Muscle layer of duodenum (tissue), 2 donors: ENCODE data around the gene B4GALT6.

Source experiments
- H3K27ac ChIP-seq: one replicate; pipeline ENCODE4 v1.7.0; 2013; ENCODE audit warnings: mild to moderate bottlenecking, low read length
- H3K27me3 ChIP-seq: one replicate; pipeline ENCODE4 v1.7.0; 2013; ENCODE audit warnings: low read depth, mild to moderate bottlenecking, control low read depth, low read length
- H3K36me3 ChIP-seq, 2 donors: one replicate each; pipeline ENCODE4 v1.7.0; 2013; ENCODE audit warnings: low read length in 2 of 2, control low read depth in 1 of 2, mild to moderate bottlenecking in 1 of 2; ENCODE audit not compliant: insufficient read depth in 2 of 2, control insufficient read depth in 1 of 2
- H3K4me1 ChIP-seq, 2 donors: one replicate each; pipeline ENCODE4 v1.7.0; 2013; ENCODE audit warnings: low read length in 2 of 2, mild to moderate bottlenecking in 2 of 2, control low read depth in 1 of 2, moderate library complexity in 1 of 2; ENCODE audit not compliant: insufficient read depth in 2 of 2, control insufficient read depth in 1 of 2
- H3K4me3 ChIP-seq, 2 donors: one replicate each; pipeline ENCODE4 v1.7.0; 2013; ENCODE audit warnings: low read length in 2 of 2, low read depth in 1 of 2, mild to moderate bottlenecking in 1 of 2
- H3K9me3 ChIP-seq, 2 donors: one replicate each; pipeline ENCODE4 v1.7.0; 2013; ENCODE audit warnings: low read length in 2 of 2, control low read depth in 1 of 2, mild to moderate bottlenecking in 1 of 2; ENCODE audit not compliant: control insufficient read depth in 1 of 2
- donor health status: healthy.

B4GALT6 gene

GRCh38 chr18:31677592-31677991 is 6.8 kb downstream of the B4GALT6 start:
- no peak overlapping the region for H3K27ac ChIP-seq
- no peak overlapping the region for H3K4me3 ChIP-seq
- peaks cover 0 to 17% of the 10 kb centered on the region in 2 donors for H3K4me1 ChIP-seq
- no peaks in the 10 kb centered on the region for H3K27me3 ChIP-seq
- H3K36me3 ChIP-seq = no peaks in the 10 kb centered on the region
- no peaks in the 10 kb centered on the region for H3K9me3 ChIP-seq

- Histone ChIP-seq H3K27ac (no peak overlapping the region), H3K9me3 (no peaks in the 10 kb centered on the region), H3K4me1 (peaks cover 0 to 17% of the 10 kb centered on the region in 2 donors), H3K36me3 (no peaks in the 10 kb centered on the region), H3K27me3 (no peaks in the 10 kb centered on the region), H3K4me3 (no peak overlapping the region)
Observed at GRCh38 chr18:31675404-31675803, 9.0 kb downstream of the B4GALT6 start.

DNA sequence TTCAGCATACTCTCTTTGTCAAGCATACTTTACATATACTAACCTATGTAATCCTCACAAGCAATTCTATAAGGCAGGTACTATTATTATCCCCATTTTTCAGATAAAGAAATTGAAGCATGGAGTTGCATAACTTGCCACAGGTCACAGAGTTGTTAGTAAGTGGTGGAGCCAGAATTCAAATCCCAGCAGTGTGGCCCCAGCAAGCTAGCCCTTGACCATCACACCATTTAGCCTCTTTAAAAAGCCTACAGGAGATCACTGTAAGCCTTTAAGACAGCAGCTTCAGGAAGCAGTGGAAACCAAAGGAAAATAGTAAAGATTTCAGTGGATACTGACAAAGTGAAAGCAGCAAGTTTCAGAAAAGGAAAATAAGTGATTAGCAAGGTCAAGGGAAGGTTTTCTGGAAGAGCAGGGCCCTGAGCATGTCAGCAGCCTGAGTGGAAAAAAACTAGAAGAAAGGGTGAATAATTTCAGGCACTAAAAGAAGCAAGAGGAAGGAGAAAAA is 11.7 kb downstream of the B4GALT6 start:
- Histone ChIP-seq H3K27me3 (no peaks in the 10 kb centered on the region), H3K9me3 (no peaks in the 10 kb centered on the region), H3K36me3 (no peaks in the 10 kb centered on the region), H3K4me1 (no peaks in the 10 kb centered on the region), H3K4me3 (no peak overlapping the region), H3K27ac (no peak overlapping the region)

- no peaks in the 10 kb centered on the region for H3K36me3 ChIP-seq
- no peaks in the 10 kb centered on the region for H3K4me1 ChIP-seq
- no peaks in the 10 kb centered on the region for H3K27me3 ChIP-seq
- no peak overlapping the region for H3K27ac ChIP-seq
- H3K4me3 ChIP-seq = no peak overlapping the region
- H3K9me3 ChIP-seq = no peaks in the 10 kb centered on the region
Observed at GRCh38 chr18:31671951-31672350, 12.4 kb downstream of the B4GALT6 start.

DNA sequence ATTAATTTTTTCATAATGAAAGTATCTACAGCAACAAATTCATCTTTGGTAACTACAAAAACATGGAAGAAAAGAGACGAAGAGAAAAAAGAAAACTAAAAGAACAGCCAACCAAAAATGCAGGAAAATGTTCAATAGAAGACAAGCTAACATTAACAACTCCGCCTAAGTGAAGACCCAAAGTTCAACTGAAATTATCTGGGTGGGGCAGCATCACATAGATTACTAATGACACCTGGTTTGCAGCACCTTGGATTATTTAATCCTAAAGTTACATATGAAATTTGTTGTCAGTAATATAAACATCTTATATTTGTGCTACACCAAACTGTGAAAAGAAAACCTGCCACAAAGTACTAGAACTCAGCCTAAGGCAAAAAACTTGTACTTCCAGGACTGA is 14.8 kb downstream of the B4GALT6 start:
- Histone ChIP-seq H3K27me3 (no peaks in the 10 kb centered on the region), H3K4me3 (no peak overlapping the region), H3K36me3 (no peaks in the 10 kb centered on the region), H3K9me3 (no peaks in the 10 kb centered on the region), H3K27ac (no peak overlapping the region), H3K4me1 (no peaks in the 10 kb centered on the region)

DNA sequence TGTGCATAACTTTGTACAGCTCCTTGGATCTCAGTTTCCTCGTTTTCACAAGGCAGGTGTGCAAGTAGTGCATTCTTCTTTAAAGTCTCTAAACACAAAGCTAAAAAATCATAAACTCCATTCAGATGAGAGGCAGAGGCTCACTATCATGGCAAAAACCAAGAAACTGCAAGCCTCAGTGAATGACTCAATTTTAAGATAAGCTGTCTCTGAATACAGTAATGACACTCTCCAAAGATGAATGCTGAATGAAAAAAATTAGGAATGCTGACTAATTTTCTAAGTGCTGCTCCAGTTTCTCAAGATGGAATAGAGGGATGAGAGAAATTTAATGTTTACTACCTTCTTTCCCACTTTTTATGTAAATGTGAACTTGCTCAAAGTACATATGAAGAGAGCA is 17.2 kb downstream of the B4GALT6 start:
- Histone ChIP-seq H3K27me3 (no peaks in the 10 kb centered on the region), H3K36me3 (no peaks in the 10 kb centered on the region), H3K4me3 (no peak overlapping the region), H3K27ac (no peak overlapping the region), H3K9me3 (no peaks in the 10 kb centered on the region), H3K4me1 (no peaks in the 10 kb centered on the region)

DNA sequence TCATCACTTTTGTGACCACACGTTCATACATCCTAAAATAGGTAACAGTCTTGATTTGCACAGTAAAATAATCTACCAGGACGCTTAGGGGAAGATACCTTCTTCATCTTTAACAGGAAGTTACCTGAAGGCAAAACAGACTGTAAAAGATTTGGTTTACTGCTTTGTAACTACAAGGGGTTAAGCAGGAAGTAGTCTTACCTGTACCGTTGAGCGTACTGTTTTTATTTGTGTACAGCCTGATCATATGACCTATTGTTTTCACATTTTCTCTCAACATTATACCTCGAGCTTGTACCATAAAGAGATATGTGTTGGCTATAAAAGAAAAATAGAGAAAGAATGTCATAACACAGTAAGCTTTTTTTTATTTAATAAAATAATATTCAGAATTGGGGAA is 18.3 kb downstream of the B4GALT6 start:
- Histone ChIP-seq H3K4me3 (no peak overlapping the region), H3K4me1 (no peaks in the 10 kb centered on the region), H3K9me3 (no peaks in the 10 kb centered on the region)

GRCh38 chr18:31664101-31664500 is 20.3 kb downstream of the B4GALT6 start:
- H3K4me3 ChIP-seq = no peak overlapping the region
- no peaks in the 10 kb centered on the region for H3K9me3 ChIP-seq
- H3K36me3 ChIP-seq = no peaks in the 10 kb centered on the region
- no peaks in the 10 kb centered on the region for H3K4me1 ChIP-seq
- H3K27me3 ChIP-seq = no peaks in the 10 kb centered on the region
- no peak overlapping the region for H3K27ac ChIP-seq

More for the DNA sequence above, 18.3 kb downstream of the B4GALT6 start:
- Histone ChIP-seq H3K27me3 (no peaks in the 10 kb centered on the region), H3K36me3 (no peaks in the 10 kb centered on the region), H3K27ac (no peak overlapping the region)

DNA sequence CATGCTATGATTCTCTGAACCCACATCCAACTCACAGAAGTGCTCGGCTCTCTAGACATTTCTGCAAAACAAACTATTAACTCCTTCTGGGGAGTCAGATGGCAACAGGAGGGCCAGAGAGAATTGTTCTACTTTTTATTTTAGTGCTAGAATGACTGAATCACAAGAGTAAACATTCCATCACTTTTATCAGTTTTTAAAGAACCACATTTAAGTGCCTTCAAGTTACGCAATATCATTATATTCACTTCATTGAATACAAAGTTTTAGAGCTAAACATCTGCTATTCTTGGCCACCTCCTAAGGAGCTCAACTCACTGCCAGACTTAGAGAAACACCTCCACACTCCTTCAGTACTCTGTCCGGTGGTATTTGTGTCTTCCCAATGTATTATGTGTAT is 22.4 kb downstream of the B4GALT6 start:
- H3K27ac ChIP-seq = no peak overlapping the region
- no peaks in the 10 kb centered on the region for H3K36me3 ChIP-seq

DNA sequence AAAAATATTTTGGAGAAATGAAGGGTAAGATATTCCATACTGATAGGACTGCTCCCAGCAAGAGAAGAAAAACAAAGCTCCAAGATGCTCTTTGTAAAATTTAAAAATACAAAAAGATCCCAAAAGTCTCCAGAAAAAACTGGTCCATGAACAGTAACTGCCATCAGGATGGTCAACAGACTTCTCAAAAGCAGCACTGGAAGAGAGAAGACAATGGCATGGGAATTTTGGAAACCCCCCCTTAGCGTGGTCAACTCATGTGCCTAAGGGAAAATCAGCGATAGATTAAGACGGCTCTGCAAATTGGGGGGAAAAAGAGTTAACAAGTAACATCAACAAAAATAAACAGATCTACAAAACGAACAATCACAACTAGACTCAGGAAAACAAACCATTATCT is 23.6 kb downstream of the B4GALT6 start:
- Histone ChIP-seq H3K27me3 (no peaks in the 10 kb centered on the region), H3K4me3 (no peak overlapping the region), H3K9me3 (no peaks in the 10 kb centered on the region)

More for the DNA sequence above, 22.4 kb downstream of the B4GALT6 start:
- H3K4me3 ChIP-seq = no peak overlapping the region
- no peaks in the 10 kb centered on the region for H3K27me3 ChIP-seq
- no peaks in the 10 kb centered on the region for H3K4me1 ChIP-seq
- no peaks in the 10 kb centered on the region for H3K9me3 ChIP-seq

DNA sequence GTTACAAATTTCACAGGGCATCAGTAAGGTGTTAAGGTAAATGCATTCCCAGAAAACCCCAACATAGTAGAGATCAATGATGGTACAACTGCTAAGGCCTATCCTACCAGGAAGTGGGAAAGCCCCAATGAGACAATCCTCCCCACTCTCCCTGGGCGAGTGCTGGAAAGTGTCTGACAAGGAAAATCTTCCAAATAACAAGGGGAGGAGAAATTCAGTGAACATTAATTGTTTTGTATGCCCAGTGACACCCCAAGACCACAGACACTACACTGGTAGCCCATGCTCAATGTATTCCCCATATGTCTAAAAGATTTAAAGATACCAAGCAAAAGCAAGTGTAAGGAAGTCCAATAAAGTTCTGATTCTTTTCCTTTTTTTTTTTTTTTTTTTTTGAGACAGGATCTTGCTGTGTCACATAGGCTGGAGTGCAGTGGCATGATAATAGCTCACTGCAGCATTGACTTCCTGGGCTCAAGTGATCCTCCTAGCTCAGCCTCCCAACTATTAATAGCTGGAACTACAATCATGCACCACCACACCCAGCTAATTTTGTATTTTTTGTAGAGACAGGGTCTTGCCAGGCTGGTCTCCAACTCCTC is 24.7 kb downstream of the B4GALT6 start:
- no peaks in the 10 kb centered on the region for H3K4me1 ChIP-seq
- no peak overlapping the region for H3K27ac ChIP-seq
- no peaks in the 10 kb centered on the region for H3K36me3 ChIP-seq
- no peaks in the 10 kb centered on the region for H3K27me3 ChIP-seq
- H3K9me3 ChIP-seq = no peaks in the 10 kb centered on the region
- no peak overlapping the region for H3K4me3 ChIP-seq

More for the DNA sequence above, 23.6 kb downstream of the B4GALT6 start:
- H3K27ac ChIP-seq = no peak overlapping the region
- no peaks in the 10 kb centered on the region for H3K36me3 ChIP-seq
- H3K4me1 ChIP-seq = no peaks in the 10 kb centered on the region
